Esophagus muscularis mucosa (tissue), 3 donors: ENCODE measurements around the gene SCN8A.

Experiments used
- POLR2A ChIP-seq: fragments of 450-650 bp; IDR thresholded peaks from one replicate; pipeline ENCODE4 v1.6.1; 2017; ENCODE audit warnings: antibody characterized with exemption, moderate library complexity, mild to moderate bottlenecking, low read depth
- TF ChIP-seq, protein P1 (sequence below), 3 experiments: fragments of 200-600 bp in 2 of 3; fragments of 450-650 bp in 1 of 3; sonication (generic) in 2 of 3; IDR thresholded peaks; one replicate each; pipeline ENCODE4 v1.5.1; 2017 to 2019; ENCODE audit warnings: antibody characterized with exemption in 3 of 3, mild to moderate bottlenecking in 2 of 3, moderate library complexity in 1 of 3

DNA sequence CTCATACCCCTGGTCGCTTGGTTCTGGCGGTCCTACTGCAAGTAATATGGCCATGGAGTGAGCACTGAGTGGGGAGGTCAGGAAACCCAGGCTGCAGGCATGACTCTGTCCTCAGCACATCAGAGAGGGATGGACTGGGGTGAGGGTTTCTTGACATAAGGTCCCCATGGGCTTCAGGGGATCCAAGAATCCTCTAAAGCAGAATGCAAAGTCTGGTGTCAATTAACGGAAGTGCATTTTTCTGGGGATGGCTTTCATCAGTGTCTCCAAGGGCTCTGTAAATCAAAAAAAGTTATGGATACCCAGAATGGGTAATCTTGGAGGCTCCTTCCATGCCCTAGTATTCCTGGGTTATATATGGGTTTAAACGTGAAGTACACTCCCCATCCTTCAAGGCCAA lies 253.8 kb downstream of the SCN8A start:
- TF ChIP-seq, protein P1, sequence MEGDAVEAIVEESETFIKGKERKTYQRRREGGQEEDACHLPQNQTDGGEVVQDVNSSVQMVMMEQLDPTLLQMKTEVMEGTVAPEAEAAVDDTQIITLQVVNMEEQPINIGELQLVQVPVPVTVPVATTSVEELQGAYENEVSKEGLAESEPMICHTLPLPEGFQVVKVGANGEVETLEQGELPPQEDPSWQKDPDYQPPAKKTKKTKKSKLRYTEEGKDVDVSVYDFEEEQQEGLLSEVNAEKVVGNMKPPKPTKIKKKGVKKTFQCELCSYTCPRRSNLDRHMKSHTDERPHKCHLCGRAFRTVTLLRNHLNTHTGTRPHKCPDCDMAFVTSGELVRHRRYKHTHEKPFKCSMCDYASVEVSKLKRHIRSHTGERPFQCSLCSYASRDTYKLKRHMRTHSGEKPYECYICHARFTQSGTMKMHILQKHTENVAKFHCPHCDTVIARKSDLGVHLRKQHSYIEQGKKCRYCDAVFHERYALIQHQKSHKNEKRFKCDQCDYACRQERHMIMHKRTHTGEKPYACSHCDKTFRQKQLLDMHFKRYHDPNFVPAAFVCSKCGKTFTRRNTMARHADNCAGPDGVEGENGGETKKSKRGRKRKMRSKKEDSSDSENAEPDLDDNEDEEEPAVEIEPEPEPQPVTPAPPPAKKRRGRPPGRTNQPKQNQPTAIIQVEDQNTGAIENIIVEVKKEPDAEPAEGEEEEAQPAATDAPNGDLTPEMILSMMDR (IDR thresholded peaks at IDR 0.05) = no peak
- TF ChIP-seq POLR2A = no peak
